EL (cell line): ENCODE results near the gene CCDC159.
"Not testable (repeated sequence)": the region's sequence is repeated elsewhere in the genome, so short reads cannot be mapped to it uniquely, and the experiment has no call there.

Source experiments
- DNase-seq: peaks from one replicate; pipeline ENCODE4 v3.0.0-alpha.2; 2016

CCDC159 gene

GRCh38 chr19:11346104-11346940 is at the start of gene CCDC159, which contains the start of gene TMEM205:
TSS of gene CCDC159 (plus strand) at chr19:11346519. CDS start at chr19:11346607, 88 bp downstream.
TSS of gene TMEM205 (minus strand) at chr19:11346268. CDS start at chr19:11345619, 649 bp downstream.
- peak; percentile 100 for DNase-seq

GRCh38 chr19:11299946-11300810 is 46.1 kb upstream of the CCDC159 start:
- DNase-seq = no peak

GRCh38 chr19:11300811-11301120 is 45.6 kb upstream of the CCDC159 start:
- no peak for DNase-seq

- DNase-seq = no peak
Measured at GRCh38 chr19:11304936-11305335, 41.4 kb upstream of the CCDC159 start.

GRCh38 chr19:11306337-11306736 is 40.0 kb upstream of the CCDC159 start:
- DNase-seq = no peak

- not testable (repeated sequence) for DNase-seq
Measured at GRCh38 chr19:11320278-11320995, 25.9 kb upstream of the CCDC159 start.

- DNase-seq = no peak
Measured at GRCh38 chr19:11321191-11322126, 24.9 kb upstream of the CCDC159 start.

GRCh38 chr19:11322269-11323024 is 23.9 kb upstream of the CCDC159 start:
- DNase-seq = no peak

GRCh38 chr19:11323601-11324078 is 22.7 kb upstream of the CCDC159 start:
- no peak for DNase-seq

GRCh38 chr19:11324079-11324661 is 22.1 kb upstream of the CCDC159 start:
- peak; percentile 93 for DNase-seq

- DNase-seq = no peak
Measured at GRCh38 chr19:11324748-11325389, 21.4 kb upstream of the CCDC159 start.

- no peak for DNase-seq
Measured at GRCh38 chr19:11325544-11325943, 20.8 kb upstream of the CCDC159 start.

- DNase-seq = no peak
Measured at GRCh38 chr19:11330127-11330526, 16.2 kb upstream of the CCDC159 start.

GRCh38 chr19:11331502-11331901 is 14.8 kb upstream of the CCDC159 start:
- no peak for DNase-seq

- DNase-seq = no peak
Measured at GRCh38 chr19:11332822-11333221, 13.5 kb upstream of the CCDC159 start.

- DNase-seq = not testable (repeated sequence)
Measured at GRCh38 chr19:11333838-11334237, 12.5 kb upstream of the CCDC159 start.

GRCh38 chr19:11335449-11336146 is 10.7 kb upstream of the CCDC159 start:
- no peak for DNase-seq

- no peak for DNase-seq
Measured at GRCh38 chr19:11337080-11337479, 9.2 kb upstream of the CCDC159 start.

GRCh38 chr19:11338121-11338520 is 8.2 kb upstream of the CCDC159 start:
- no peak for DNase-seq
